ENCODE results near the gene POLR1H. TPM values are rescaled to one million over a fixed set of nuclear protein-coding genes. Genes with fewer than 3 reads are reported as not detected.

POLR1H gene
- polyA plus RNA-seq, 10 donors = 18.9 to 33.5 (median 23.3) TPM

- no peak for DNase-seq
Observed at GRCh38 chr6:30091577-30092381, 30.7 kb downstream of the POLR1H start.

- DNase-seq = no peak
Observed at GRCh38 chr6:30092852-30093543, 31.9 kb downstream of the POLR1H start.

GRCh38 chr6:30093951-30094661 lies 33.0 kb downstream of the POLR1H start:
- no peak for DNase-seq

GRCh38 chr6:30096829-30097228 lies 35.8 kb downstream of the POLR1H start:
- no peak for DNase-seq

- no peak for DNase-seq
Observed at GRCh38 chr6:30097902-30098768, 37.1 kb downstream of the POLR1H start.

- DNase-seq = no peak
Observed at GRCh38 chr6:30100154-30100553, 39.1 kb downstream of the POLR1H start.

GRCh38 chr6:30100585-30101443 lies 39.7 kb downstream of the POLR1H start:
- peak in 1 of 3 donors; percentile 24 for DNase-seq

GRCh38 chr6:30101444-30102413 lies 40.7 kb downstream of the POLR1H start:
- peak; percentile 70 to 88 (median 82) for DNase-seq

GRCh38 chr6:30102414-30102969 lies 41.4 kb downstream of the POLR1H start:
- DNase-seq = no peak

- DNase-seq = peak; percentile 85 to 91 (median 86)
Observed at GRCh38 chr6:30102970-30103871, 42.2 kb downstream of the POLR1H start.

- DNase-seq = no peak
Observed at GRCh38 chr6:30103872-30104179, 42.8 kb downstream of the POLR1H start.

- no peak for DNase-seq
Observed at GRCh38 chr6:30104661-30105060, 43.6 kb downstream of the POLR1H start.

- no peak for DNase-seq
Observed at GRCh38 chr6:30111266-30111856, 50.3 kb downstream of the POLR1H start.

- no peak for DNase-seq
Observed at GRCh38 chr6:30112402-30112994, 51.4 kb downstream of the POLR1H start.

GRCh38 chr6:30113003-30113759 lies 52.1 kb downstream of the POLR1H start, which contains the start of gene TRIM31:
TRIM31 (minus strand) TSS chr6:30113090; CDS start chr6:30112805, 285 bp downstream.
- no peak for DNase-seq

GRCh38 chr6:30113841-30114240 lies 52.8 kb downstream of the POLR1H start:
- no peak for DNase-seq
